Activated CD8-positive, alpha-beta T cell treated with anti-CD3 and anti-CD28 coated beads for 36 hours (primary cell): ENCODE data around the gene RASGRF1. TPM values are rescaled to one million over a fixed set of nuclear protein-coding genes. Genes with fewer than 3 reads are reported as not detected.

ENCODE experiments used
- ATAC-seq: fragments of 200-7000 bp; cut with Tn5 transposase; one replicate; pipeline ENCODE4 v1.10.0; 2021; ENCODE audit warnings: mild to moderate bottlenecking, moderate library complexity
- CTCF ChIA-PET: fragments of 350-600 bp; sonication (Branson Sonifier 250); formaldehyde crosslinking; loops from one replicate; lab custom pipeline; 2021; ENCODE audit warnings: antibody characterized with exemption; lab: Charles Lee
- POLR2A ChIA-PET: fragments of 350-600 bp; sonication (Branson Sonifier 250); formaldehyde crosslinking; loops from one replicate; lab custom pipeline; 2021; ENCODE audit warnings: antibody characterized with exemption; lab: Charles Lee
- DNase-seq: peaks from one replicate; pipeline ENCODE4 v3.0.0-alpha.2; 2020
- H3K27ac Mint-ChIP-seq: one replicate; pipeline ENCODE4 v1.8.0; 2021; ENCODE audit warnings: mild to moderate bottlenecking, mixed read lengths
- H3K27me3 Mint-ChIP-seq: one replicate; pipeline ENCODE4 v1.8.0; 2021; ENCODE audit warnings: mixed read lengths
- H3K36me3 Mint-ChIP-seq: one replicate; pipeline ENCODE4 v1.8.0; 2021; ENCODE audit warnings: low read depth, mixed read lengths
- H3K4me1 Mint-ChIP-seq: one replicate; pipeline ENCODE4 v1.8.0; 2021; ENCODE audit warnings: low read depth, mixed read lengths
- H3K4me3 Mint-ChIP-seq: one replicate; pipeline ENCODE4 v1.8.0; 2021; ENCODE audit warnings: mild to moderate bottlenecking, moderate library complexity, mixed read lengths
- H3K9me3 Mint-ChIP-seq: one replicate; pipeline ENCODE4 v1.8.0; 2021; ENCODE audit warnings: mixed read lengths
- CTCF ChIP-seq: fragments of 200-600 bp; IDR thresholded peaks from one replicate; pipeline ENCODE4 v1.8.0; 2022; ENCODE audit warnings: antibody characterized with exemption, mild to moderate bottlenecking
- intact Hi-C: fragments of 100-400 bp; cut with micrococcal nuclease; formaldehyde crosslinking; loops from one replicate; pipeline ENCODE4 v1.10.0; 2022
- total RNA-seq, 2 experiments: library from RNA; stranded (reverse); gene quantifications; one replicate each; pipeline ENCODE4 v1.2.3, GENCODE V29; 2021

Gene RASGRF1
- total RNA-seq, 2 experiments from 2014 or later: not detected

- DNase-seq: no peak
- ATAC-seq: no peak
- ChIA-PET POLR2A (no interaction called here), CTCF (no interaction called here)
- Mint-ChIP-seq H3K9me3 (no peaks in the 10 kb centered on the region), H3K27ac (no peak overlapping the region), H3K4me1 (no peaks in the 10 kb centered on the region), H3K36me3 (no peaks in the 10 kb centered on the region), H3K4me3 (no peak overlapping the region), H3K27me3 (no peaks in the 10 kb centered on the region)
- no peak for TF ChIP-seq CTCF
- intact Hi-C loops: no loop called here
These were observed 18.7 kb downstream of the RASGRF1 start for GRCh38 chr15:79071901-79072300.

- H3K27ac Mint-ChIP-seq: no peak overlapping the region
- ChIA-PET POLR2A (interaction anchor here (0.5 to 0.6 kb wide), 2 partner anchors 242 to 778 kb away, joined by 3 read pairs; no protein-coding TSS in a partner anchor), CTCF (no interaction called here)
- H3K36me3 Mint-ChIP-seq: no peaks in the 10 kb centered on the region
- DNase-seq (no peak), ATAC-seq (no peak)
- no peaks in the 10 kb centered on the region for H3K27me3 Mint-ChIP-seq
- TF ChIP-seq CTCF: no peak
- no peaks in the 10 kb centered on the region for H3K9me3 Mint-ChIP-seq
- no peak overlapping the region for H3K4me3 Mint-ChIP-seq
- no peaks in the 10 kb centered on the region for H3K4me1 Mint-ChIP-seq
- intact Hi-C loops: no loop called here
These were observed 21.8 kb downstream of the RASGRF1 start for GRCh38 chr15:79068790-79069189.

GRCh38 chr15:79067969-79068368 is 22.6 kb downstream of the RASGRF1 start:
- no peak for TF ChIP-seq CTCF
- POLR2A ChIA-PET: interaction anchor here (0.5 kb wide), 1 partner anchor 778 kb away, joined by 3 read pairs; no protein-coding TSS in a partner anchor
- CTCF ChIA-PET: no interaction called here
- Mint-ChIP-seq H3K36me3 (no peaks in the 10 kb centered on the region), H3K4me3 (no peak overlapping the region), H3K27ac (no peak overlapping the region), H3K4me1 (no peaks in the 10 kb centered on the region), H3K9me3 (no peaks in the 10 kb centered on the region), H3K27me3 (peaks cover under 1% of the 10 kb centered on the region)
- ATAC-seq: no peak
- intact Hi-C loops: no loop called here
- no peak for DNase-seq

- intact Hi-C loops: no loop called here
- Mint-ChIP-seq H3K36me3 (no peaks in the 10 kb centered on the region), H3K4me1 (no peaks in the 10 kb centered on the region), H3K9me3 (no peaks in the 10 kb centered on the region), H3K4me3 (no peak overlapping the region), H3K27me3 (peaks cover 3% of the 10 kb centered on the region), H3K27ac (no peak overlapping the region)
- no peak for TF ChIP-seq CTCF
- no peak for ATAC-seq
- no peak for DNase-seq
- ChIA-PET POLR2A (no interaction called here), CTCF (no interaction called here)
These were observed 23.3 kb downstream of the RASGRF1 start for GRCh38 chr15:79067072-79067833.

GRCh38 chr15:79066391-79067071 is 24.0 kb downstream of the RASGRF1 start:
- ChIA-PET POLR2A (no interaction called here), CTCF (no interaction called here)
- H3K4me3 Mint-ChIP-seq: no peak overlapping the region
- no peak overlapping the region for H3K27ac Mint-ChIP-seq
- intact Hi-C loops: no loop called here
- no peaks in the 10 kb centered on the region for H3K9me3 Mint-ChIP-seq
- no peaks in the 10 kb centered on the region for H3K4me1 Mint-ChIP-seq
- DNase-seq (no peak), ATAC-seq (no peak)
- no peaks in the 10 kb centered on the region for H3K36me3 Mint-ChIP-seq
- no peak for TF ChIP-seq CTCF
- peaks cover 3% of the 10 kb centered on the region for H3K27me3 Mint-ChIP-seq
